Right hindlimb (tissue), 1 donor: ENCODE data around the gene TTYH1.
"Not testable (repeated sequence)": the region's sequence is repeated elsewhere in the genome, so short reads cannot be mapped to it uniquely, and the experiment has no call there.

ENCODE experiments used
- DNase-seq: peaks from one replicate; pipeline ENCODE4 v3.0.0-alpha.2; 2018

Gene TTYH1

GRCh38 chr19:54415208-54415900 lies at the start of gene TTYH1:
TSS of gene TTYH1 (plus strand) at chr19:54415464. CDS start at chr19:54415553, 89 bp downstream.
- DNase-seq, result no peak

GRCh38 chr19:54365798-54366197 lies 49.5 kb upstream of the TTYH1 start:
- DNase-seq, result not testable (repeated sequence)

DNA sequence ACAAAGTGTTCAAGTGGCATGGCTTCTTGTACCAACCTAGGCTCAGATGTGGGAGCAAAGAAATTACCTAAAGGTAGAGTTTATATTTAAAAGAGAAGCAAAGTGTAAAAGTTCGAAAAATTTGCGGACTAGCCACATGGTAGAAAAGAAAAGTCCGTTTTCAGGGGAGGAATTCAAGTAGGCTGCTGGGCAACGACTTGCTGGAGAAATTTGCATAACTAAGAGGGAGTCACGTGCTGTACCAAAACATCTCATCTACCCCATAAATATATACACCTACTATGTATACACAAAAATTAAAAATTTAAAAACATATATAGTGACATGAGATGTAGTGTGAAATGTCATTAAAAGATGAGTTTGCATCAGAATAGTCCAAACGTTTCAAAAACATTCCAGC lies 48.5 kb upstream of the TTYH1 start:
- DNase-seq, result no peak

GRCh38 chr19:54369082-54369687 lies 46.1 kb upstream of the TTYH1 start:
- no peak for DNase-seq

GRCh38 chr19:54369688-54370433 lies 45.4 kb upstream of the TTYH1 start:
- not testable (repeated sequence) for DNase-seq

- DNase-seq, result not testable (repeated sequence)
These were observed 44.8 kb upstream of the TTYH1 start for GRCh38 chr19:54370434-54370796.

DNA sequence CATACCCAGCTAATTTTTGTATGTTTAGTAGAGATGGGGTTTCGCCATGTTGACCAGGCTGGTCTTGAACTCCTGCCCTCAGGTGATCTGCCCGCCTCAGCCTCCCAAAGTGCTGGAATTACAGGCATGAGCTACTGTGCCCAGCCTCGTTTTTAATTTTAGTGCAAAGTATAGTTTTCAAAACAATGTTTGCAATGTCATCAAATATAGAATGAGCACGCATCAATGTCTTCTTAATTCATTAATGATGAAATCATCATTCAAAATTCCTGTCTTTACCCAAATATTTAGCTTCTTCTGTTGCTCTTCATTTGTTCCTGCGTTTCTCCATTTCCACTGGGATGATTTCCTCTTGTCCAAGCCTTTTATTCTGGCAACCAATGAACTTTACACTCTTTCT lies 43.8 kb upstream of the TTYH1 start:
- DNase-seq, result not testable (repeated sequence)

GRCh38 chr19:54373781-54374631 lies 41.3 kb upstream of the TTYH1 start:
- DNase-seq, result no peak

DNA sequence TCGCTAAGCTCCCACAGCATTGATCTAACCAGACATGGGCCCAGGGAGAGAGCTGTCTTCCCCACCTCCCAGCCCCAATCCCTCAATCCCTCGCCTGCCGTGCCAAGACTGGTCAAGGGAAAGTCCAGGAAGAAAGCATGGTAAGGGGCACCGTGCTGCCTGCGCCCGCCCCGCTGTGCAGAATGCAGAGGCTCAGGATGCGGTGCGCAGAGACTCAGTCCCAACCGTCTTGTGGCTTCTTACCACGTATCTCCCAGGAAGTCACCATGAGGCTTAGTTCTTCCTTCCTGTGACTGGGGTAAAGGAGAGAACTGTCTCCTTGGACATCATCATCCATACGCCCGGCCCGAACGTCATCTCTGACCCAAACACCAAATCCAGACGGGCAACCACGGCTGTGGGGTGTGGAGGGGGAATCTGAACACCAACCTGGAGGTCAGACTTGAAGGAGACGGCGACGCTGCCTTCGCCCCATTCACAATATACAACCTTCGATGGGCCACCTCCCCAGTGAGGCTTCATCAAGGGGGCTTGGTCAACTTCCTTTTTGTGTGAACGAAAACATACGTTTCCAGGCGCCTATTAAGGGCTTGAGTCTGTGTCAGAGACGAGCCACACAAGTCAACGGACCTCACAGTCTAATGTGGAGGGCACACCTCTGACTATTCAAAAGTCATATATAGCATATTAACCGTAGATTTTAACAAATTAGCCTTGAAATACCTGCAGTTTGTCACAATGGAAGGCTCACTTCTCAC lies 39.9 kb upstream of the TTYH1 start:
- DNase-seq, result not testable (repeated sequence)

DNA sequence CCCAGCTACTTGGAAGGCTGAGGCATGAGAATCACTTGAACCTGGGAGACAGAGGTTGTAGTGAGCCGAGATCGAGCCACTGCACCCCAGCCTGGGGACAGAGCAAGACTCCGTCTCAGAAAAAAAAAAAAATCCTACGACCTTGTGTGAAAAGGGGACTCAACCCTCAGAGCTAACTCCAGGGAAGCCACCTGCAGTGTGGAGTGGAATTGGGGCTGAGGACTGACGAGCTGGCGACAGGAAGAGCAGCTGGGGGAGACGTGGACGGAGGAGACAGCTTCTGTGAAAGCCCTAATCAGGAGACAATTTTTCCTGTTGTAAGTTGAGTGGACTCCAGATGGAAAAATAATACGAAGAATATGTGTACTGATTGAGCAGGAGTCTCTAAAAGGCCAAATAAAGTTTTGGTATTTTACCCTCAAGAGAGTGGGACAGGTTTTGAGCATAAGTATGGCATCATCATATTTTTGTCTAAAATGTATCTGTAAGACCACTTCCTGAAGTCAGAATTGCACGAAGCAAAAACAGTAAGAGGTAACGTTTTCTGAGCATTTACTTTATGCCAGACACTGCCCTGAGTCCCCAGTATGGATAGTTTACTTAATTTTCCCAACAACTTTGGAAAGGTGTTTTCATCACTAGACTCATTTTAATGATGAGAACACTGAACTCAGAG lies 38.5 kb upstream of the TTYH1 start:
- DNase-seq, result no peak

DNA sequence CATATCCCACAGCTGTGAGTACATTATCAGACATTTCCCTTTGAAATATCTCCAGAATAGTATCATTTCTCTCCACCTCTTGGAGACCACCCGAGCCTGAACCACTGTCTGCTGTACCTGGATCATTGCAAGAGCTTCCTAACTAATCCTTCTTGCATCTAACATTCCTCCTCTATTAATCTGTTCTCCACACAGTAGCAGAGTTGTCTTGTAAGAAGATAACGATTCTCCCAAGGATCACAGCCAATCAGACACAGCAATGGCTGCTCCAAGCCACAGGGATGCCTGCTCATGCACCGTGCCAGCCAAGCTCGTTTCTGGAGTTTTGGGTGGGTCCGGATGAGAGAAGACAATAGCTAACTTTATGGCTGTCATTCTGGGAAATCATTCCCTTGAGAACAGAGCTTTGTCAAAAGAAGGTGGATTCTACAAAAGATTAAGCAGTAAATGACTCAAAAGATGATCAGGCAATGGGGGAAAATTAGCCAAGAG lies 36.0 kb upstream of the TTYH1 start:
- no peak for DNase-seq

DNA sequence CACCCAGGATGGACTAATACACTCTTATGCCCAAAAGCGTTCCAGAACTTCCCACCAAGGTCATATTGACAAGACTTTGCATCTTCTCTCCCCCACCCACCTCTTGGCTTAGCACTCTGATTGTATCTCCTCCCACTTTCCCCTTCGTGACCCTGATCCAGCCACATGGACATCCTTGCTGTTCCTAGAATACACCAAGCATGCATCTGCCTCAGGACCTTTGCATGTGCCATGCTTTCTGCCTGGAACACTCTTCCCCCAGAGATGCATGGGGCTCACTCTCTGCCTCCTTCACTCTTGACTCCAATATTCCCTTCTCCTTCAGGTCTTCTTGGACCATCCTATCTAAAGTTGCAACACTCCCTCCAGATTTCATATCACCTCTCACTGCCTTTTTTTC lies 34.4 kb upstream of the TTYH1 start:
- no peak for DNase-seq

DNA sequence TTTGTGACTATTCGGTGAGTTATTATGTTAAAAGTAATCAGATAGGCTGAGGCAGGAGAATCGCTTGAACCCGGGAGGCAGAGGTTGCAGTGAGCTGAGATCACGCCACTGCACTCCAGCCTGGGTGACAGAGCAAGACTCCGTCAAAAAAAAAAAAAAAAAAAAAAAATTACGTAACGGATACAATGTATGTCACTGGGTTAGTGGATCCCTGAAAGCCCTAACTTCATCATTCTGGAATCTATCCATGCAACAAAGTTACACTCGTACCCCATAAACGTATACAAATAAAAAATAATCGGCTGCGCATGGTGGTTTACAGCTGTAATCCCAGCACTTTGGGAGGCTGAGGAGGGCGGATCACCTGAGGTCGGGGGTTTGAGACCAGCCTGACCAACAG lies 33.2 kb upstream of the TTYH1 start:
- not testable (repeated sequence) for DNase-seq

DNA sequence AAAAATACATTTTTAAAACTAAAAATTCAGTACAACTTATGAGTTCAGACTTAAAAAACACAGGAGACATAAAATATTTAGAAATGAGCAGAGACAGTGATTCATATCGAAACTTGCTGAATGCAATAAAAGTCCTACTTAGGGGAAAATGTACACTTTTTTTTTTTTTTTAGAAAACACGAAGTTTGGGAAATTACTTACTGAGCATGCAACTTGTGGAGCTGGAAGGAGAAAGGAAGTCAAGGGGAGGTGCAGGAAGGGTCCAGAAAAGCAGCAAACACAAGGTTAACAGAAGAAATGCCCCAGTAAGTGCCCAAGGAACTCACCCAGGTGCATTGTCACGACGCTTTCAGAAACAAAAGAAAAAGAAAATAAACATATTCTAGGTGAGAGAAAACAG lies 31.9 kb upstream of the TTYH1 start:
- DNase-seq, result no peak

DNA sequence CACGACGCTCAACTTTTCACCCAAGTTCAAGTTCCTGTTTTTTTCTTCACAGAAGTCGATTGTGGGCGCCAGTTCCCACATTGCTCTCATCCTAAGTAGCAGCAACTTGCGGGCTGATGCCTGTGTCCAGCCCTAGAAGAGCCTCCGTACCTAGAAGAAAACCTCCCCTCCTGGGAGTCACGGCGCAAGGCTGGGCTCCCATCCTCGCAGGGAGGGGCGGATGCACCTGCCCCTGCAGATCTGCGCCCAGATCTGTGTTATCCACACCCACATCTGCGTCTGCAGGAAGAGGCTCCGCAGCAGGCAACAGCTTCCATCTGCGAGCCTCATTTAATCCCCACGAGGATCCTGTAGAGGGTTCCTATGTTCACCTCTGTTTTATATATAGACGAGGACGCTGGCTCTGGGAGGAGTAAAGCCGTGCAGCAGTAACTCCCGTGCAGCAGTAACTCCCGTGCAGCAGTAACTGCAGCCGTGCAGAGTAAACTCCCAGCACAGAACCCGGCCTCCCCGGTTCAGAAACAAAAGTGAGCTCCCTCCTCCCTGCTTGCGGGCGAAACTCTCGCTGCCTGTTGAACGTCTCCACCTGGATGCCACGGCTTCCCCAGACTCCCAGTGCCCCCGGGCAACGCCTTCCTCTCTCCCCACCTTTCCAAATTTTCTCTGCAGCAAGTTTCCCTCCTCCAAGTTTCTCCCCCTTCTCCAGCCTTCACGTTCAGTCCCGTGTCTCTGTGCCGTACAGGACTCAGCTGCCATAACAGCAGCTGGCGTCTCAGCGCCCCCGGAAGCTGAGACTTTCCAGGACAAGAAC lies 27.1 kb upstream of the TTYH1 start:
- DNase-seq, result peak; percentile 30

GRCh38 chr19:54388802-54389139 lies 26.5 kb upstream of the TTYH1 start:
- no peak for DNase-seq

DNA sequence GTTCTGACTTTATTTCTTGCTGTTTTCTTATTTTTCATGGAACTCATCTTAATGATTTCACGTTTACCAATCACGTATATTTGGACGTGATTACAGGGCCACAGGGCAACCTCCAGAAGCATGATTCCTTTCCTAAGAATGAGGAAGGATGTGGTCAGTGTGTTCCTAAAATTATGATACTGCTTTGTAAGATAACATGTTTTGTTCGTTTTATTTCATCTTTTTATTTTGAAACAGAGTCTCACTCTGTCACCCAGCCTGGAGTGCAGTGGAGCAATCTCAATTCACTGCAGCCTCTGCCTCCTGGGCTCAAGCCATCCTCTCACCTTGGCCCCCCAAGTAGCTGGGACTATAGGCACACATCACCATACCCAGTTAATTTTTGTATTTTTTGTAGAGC lies 25.7 kb upstream of the TTYH1 start:
- DNase-seq, result no peak

GRCh38 chr19:54390942-54391577 lies 24.2 kb upstream of the TTYH1 start:
- peak; percentile 67 for DNase-seq

DNA sequence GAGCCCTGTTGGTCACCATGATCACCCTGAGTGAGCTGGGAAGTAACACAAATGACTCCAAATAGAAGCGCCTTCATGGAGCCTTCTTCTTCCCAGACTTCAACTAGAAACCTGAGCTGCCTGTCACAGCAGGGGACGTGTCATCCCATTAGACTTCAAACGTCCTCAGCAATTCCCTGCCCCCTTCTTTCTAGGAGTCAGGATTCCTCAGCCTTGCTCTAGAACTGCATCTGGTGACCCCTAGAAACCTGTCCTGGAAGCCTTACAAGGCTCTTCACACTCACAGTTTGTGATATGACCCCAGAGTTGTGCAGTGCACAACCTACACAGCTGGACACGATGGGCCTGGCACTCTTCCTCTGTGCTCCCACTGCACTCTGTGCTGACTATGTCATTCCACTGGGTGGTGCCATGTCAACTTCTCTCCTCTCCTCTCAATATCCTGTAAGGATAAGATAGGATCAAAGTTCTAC lies 23.6 kb upstream of the TTYH1 start:
- DNase-seq, result no peak

DNA sequence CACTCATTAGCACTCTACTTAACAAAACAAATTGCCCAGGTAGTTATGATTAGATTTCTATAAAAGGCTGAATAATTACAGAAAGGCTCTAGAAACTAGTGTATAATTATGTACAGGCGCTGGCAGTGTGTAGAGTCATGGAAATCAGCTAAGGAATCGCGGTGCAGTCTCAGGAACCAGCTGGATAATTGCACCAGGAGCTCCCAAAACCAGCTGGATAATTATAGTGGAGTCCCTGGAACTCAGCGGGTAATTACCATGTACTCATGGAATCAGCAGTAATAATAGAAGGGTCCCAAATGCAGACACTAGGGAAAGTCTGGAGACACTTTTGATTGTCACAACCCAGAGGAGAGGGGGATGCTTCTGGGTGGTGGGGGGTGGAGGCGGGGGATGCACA lies 23.2 kb upstream of the TTYH1 start:
- no peak for DNase-seq
